ENCODE results near the gene KREMEN1. TPM values are rescaled to one million over a fixed set of nuclear protein-coding genes. Genes with fewer than 3 reads are reported as not detected.

The KREMEN1 gene
- total RNA-seq, 1 experiment from 2014 or later, result 31.9 TPM

DNA sequence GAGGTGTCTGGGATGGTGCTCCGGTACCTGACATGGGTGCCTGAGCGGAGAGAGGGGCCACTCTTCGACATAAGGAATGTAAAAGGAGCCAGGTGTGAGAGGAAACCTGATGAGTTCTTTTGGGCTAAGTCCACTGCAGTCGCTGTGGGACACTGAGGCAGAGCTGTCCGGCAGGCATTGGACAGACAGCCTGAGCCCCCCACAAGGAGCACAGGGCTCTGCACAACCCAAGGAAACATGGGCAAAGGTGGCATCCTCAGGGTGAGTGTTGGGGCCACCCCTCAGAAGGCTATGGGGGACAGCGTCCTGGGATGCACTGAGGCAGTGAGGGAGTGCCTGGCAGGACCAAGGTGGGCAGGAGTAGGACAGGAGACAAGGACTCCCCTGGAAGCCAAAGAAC is 75.2 kb downstream of the KREMEN1 start (continued):
- TF ChIP-seq, protein P1, sequence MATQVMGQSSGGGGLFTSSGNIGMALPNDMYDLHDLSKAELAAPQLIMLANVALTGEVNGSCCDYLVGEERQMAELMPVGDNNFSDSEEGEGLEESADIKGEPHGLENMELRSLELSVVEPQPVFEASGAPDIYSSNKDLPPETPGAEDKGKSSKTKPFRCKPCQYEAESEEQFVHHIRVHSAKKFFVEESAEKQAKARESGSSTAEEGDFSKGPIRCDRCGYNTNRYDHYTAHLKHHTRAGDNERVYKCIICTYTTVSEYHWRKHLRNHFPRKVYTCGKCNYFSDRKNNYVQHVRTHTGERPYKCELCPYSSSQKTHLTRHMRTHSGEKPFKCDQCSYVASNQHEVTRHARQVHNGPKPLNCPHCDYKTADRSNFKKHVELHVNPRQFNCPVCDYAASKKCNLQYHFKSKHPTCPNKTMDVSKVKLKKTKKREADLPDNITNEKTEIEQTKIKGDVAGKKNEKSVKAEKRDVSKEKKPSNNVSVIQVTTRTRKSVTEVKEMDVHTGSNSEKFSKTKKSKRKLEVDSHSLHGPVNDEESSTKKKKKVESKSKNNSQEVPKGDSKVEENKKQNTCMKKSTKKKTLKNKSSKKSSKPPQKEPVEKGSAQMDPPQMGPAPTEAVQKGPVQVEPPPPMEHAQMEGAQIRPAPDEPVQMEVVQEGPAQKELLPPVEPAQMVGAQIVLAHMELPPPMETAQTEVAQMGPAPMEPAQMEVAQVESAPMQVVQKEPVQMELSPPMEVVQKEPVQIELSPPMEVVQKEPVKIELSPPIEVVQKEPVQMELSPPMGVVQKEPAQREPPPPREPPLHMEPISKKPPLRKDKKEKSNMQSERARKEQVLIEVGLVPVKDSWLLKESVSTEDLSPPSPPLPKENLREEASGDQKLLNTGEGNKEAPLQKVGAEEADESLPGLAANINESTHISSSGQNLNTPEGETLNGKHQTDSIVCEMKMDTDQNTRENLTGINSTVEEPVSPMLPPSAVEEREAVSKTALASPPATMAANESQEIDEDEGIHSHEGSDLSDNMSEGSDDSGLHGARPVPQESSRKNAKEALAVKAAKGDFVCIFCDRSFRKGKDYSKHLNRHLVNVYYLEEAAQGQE (IDR thresholded peaks at IDR 0.05; ENCODE audit: low read depth), result no peak
- no peak for TF ChIP-seq POLR2A (IDR thresholded peaks at IDR 0.05; ENCODE audit: borderline replicate concordance, extremely low read depth, insufficient read depth, insufficient read length)
- no peak for TF ChIP-seq CEBPB (IDR thresholded peaks at IDR 0.05; ENCODE audit: low read depth)
- no peak for TF ChIP-seq ELF1 (IDR thresholded peaks at IDR 0.05; ENCODE audit: borderline replicate concordance, low read depth)
- TF ChIP-seq EGR1 (IDR thresholded peaks at IDR 0.05; ENCODE audit: low read depth), result no peak
- TF ChIP-seq SP1 (IDR thresholded peaks at IDR 0.05; ENCODE audit: low read depth), result no peak
- no peak for TF ChIP-seq SIN3A (IDR thresholded peaks at IDR 0.05; ENCODE audit: low read depth)
- no peak for TF ChIP-seq YY1 (IDR thresholded peaks at IDR 0.05; ENCODE audit: extremely low read depth, insufficient replicate concordance, low read depth, low read length)

DNA sequence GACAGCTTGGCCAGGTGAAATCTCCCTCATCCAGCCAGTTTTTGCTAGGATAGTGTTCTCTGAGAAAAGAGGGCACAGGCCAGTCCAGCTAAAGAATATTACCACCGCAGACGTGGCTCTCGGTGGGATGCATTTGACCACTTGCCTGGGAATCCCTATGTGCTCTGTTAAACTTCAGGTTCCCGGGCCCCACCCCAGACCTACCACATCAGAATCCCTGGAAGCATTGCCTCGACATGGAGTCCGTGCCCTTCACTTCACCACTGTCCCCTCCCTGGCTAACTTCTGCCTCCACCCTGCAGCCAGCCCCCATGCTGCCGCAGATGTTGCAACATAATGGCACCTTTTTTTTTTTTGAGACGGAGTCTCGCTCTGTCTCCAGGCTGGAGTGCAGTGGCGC is 76.0 kb downstream of the KREMEN1 start:
- RAD21 ChIA-PET (ENCODE audit: low non-redundant PET in 1 of 2, low total read pairs in 2 of 2, uncharacterized antibody in 2 of 2, unreplicated experiment in 2 of 2), result no interaction called here
- Histone ChIP-seq H3K9ac (ENCODE audit: low read length) (no peak overlapping the region), H3K36me3 (ENCODE audit: control insufficient read depth in 1 of 2, insufficient read depth in 2 of 2, low read length in 2 of 2) (no peaks in the 10 kb centered on the region), H3K27me3 (ENCODE audit: insufficient read depth, low read length) (no peaks in the 10 kb centered on the region), H3K27ac (ENCODE audit: low read depth, low read length) (no peak overlapping the region), H2AFZ (ENCODE audit: low read depth, low read length, poor library complexity, severe bottlenecking) (no peak overlapping the region), H3K4me1 (ENCODE audit: control insufficient read depth in 1 of 2, insufficient read depth in 2 of 2, low read length in 2 of 2) (peaks cover 3 to 8% of the 10 kb centered on the region in 2 experiments; a peak in 1 of 4 replicates), H4K20me1 (ENCODE audit: insufficient read depth) (no peaks in the 10 kb centered on the region), H3K9me2 (ENCODE audit: insufficient read depth) (no peaks in the 10 kb centered on the region), H3K79me2 (ENCODE audit: insufficient read depth, low read length) (no peaks in the 10 kb centered on the region), H3K9me3 (ENCODE audit: control insufficient read depth in 1 of 2, insufficient read depth in 1 of 2, low read depth in 1 of 2, low read length in 2 of 2) (no peaks in the 10 kb centered on the region), H3K4me3 (replicated peaks in 1 of 2; ENCODE audit: low read depth in 1 of 2, low read length in 2 of 2) (no peak overlapping the region), H3K4me2 (ENCODE audit: low read length) (no peak overlapping the region)
- DNase-seq (ENCODE audit: low read depth, low spot score) (no peak), ATAC-seq (no peak)
- POLR2A ChIA-PET, result no interaction called here
- no TSS peak for BruUV-seq (replicated peaks)
- CTCF ChIA-PET, result no interaction called here
- intact Hi-C loops (cut with micrococcal nuclease), result no loop called here
- TF ChIP-seq, protein P2, sequence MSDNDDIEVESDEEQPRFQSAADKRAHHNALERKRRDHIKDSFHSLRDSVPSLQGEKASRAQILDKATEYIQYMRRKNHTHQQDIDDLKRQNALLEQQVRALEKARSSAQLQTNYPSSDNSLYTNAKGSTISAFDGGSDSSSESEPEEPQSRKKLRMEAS (IDR thresholded peaks at IDR 0.05), result no peak
- TF ChIP-seq JUND (IDR thresholded peaks at IDR 0.05), result no peak
- TF ChIP-seq SRF (IDR thresholded peaks at IDR 0.05; ENCODE audit: low read depth), result no peak
- TF ChIP-seq, protein P3, sequence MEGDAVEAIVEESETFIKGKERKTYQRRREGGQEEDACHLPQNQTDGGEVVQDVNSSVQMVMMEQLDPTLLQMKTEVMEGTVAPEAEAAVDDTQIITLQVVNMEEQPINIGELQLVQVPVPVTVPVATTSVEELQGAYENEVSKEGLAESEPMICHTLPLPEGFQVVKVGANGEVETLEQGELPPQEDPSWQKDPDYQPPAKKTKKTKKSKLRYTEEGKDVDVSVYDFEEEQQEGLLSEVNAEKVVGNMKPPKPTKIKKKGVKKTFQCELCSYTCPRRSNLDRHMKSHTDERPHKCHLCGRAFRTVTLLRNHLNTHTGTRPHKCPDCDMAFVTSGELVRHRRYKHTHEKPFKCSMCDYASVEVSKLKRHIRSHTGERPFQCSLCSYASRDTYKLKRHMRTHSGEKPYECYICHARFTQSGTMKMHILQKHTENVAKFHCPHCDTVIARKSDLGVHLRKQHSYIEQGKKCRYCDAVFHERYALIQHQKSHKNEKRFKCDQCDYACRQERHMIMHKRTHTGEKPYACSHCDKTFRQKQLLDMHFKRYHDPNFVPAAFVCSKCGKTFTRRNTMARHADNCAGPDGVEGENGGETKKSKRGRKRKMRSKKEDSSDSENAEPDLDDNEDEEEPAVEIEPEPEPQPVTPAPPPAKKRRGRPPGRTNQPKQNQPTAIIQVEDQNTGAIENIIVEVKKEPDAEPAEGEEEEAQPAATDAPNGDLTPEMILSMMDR (IDR thresholded peaks at IDR 0.05 in 2 of 3, conservative IDR thresholded peaks at IDR 0.05 in 1 of 3; ENCODE audit: borderline replicate concordance in 1 of 3, insufficient read depth in 1 of 3, low read depth in 2 of 3, low read length in 2 of 3), result no peak
- TF ChIP-seq POLR2A (IDR thresholded peaks at IDR 0.05; ENCODE audit: borderline replicate concordance, extremely low read depth, insufficient read depth, insufficient read length), result no peak
- TF ChIP-seq, protein P4, sequence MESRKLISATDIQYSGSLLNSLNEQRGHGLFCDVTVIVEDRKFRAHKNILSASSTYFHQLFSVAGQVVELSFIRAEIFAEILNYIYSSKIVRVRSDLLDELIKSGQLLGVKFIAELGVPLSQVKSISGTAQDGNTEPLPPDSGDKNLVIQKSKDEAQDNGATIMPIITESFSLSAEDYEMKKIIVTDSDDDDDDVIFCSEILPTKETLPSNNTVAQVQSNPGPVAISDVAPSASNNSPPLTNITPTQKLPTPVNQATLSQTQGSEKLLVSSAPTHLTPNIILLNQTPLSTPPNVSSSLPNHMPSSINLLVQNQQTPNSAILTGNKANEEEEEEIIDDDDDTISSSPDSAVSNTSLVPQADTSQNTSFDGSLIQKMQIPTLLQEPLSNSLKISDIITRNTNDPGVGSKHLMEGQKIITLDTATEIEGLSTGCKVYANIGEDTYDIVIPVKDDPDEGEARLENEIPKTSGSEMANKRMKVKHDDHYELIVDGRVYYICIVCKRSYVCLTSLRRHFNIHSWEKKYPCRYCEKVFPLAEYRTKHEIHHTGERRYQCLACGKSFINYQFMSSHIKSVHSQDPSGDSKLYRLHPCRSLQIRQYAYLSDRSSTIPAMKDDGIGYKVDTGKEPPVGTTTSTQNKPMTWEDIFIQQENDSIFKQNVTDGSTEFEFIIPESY (IDR thresholded peaks at IDR 0.05; ENCODE audit: extremely low read depth, insufficient replicate concordance, low read length), result no peak
- no peak for TF ChIP-seq TCF7L2 (IDR thresholded peaks at IDR 0.05; ENCODE audit: borderline replicate concordance, extremely low read depth, insufficient read depth, insufficient read length)
- TF ChIP-seq, protein P5, sequence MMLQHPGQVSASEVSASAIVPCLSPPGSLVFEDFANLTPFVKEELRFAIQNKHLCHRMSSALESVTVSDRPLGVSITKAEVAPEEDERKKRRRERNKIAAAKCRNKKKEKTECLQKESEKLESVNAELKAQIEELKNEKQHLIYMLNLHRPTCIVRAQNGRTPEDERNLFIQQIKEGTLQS (IDR thresholded peaks at IDR 0.05), result no peak
- no peak for TF ChIP-seq CEBPB (IDR thresholded peaks at IDR 0.05; ENCODE audit: low read depth)
- TF ChIP-seq ELF1 (IDR thresholded peaks at IDR 0.05; ENCODE audit: borderline replicate concordance, low read depth), result no peak
- no peak for TF ChIP-seq FOSL1 (IDR thresholded peaks at IDR 0.05; ENCODE audit: low read depth)
- TF ChIP-seq EZH2 (IDR thresholded peaks at IDR 0.05), result no peak
- TF ChIP-seq RAD21 (IDR thresholded peaks at IDR 0.05; ENCODE audit: low read depth), result no peak
- no peak for TF ChIP-seq YY1 (IDR thresholded peaks at IDR 0.05; ENCODE audit: extremely low read depth, insufficient replicate concordance, low read depth, low read length)
- no peak for TF ChIP-seq EZH2phosphoT487 (IDR thresholded peaks at IDR 0.05; ENCODE audit: borderline replicate concordance)
